GM18511 (cell line): ENCODE data around the gene MAN1A2.

Experiments
- ATAC-seq: cut with Tn5 transposase; IDR thresholded peaks from one replicate; pipeline ENCODE4 v1.9.1; 2021; ENCODE audit warnings: mild to moderate bottlenecking, moderate library complexity; ENCODE audit not compliant: unreplicated experiment

The MAN1A2 gene

DNA sequence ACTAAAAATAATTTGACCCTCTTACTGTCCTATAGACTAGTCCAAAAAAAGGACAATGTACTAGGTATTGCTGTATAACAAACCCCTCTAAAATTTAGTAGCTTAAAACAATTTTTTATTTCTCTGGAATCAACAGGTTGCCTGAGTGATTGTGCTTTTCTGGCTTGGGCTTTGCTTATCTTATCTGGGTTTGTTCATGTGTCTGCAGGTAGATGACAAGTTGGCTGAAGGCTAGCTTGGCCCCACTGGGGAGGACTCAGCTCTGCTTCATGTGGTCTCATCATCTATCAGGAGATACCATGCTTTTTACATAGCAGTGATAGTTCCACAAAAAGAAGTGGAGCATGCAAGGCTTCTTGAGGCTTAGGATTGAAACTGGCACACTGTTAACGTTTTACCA lies 114.2 kb downstream of the MAN1A2 start:
- no peak for ATAC-seq

- no peak for ATAC-seq
Observed at GRCh38 chr1:117493906-117494305, 126.7 kb downstream of the MAN1A2 start.

GRCh38 chr1:117495068-117495467 lies 127.8 kb downstream of the MAN1A2 start:
- ATAC-seq, result no peak

GRCh38 chr1:117499071-117499470 lies 131.8 kb downstream of the MAN1A2 start:
- no peak for ATAC-seq

DNA sequence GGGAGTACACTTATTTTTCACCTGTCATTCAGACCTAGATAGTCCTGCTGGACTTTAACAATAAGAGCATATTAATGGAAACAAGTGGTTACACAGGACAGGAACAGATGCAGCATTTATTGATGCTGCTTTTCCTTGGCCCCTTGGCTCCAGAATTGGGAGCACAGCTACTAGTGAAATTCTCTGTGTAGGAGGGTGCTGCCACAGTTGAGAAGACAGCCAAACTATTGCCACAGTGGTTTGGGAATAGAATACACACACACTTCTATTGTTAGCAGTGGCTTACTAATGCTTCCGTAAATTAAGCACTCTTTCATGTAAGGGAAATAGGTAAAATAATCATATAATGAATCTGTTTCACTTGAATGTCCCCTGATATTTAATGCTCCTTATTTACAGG lies 133.3 kb downstream of the MAN1A2 start:
- ATAC-seq, result no peak

DNA sequence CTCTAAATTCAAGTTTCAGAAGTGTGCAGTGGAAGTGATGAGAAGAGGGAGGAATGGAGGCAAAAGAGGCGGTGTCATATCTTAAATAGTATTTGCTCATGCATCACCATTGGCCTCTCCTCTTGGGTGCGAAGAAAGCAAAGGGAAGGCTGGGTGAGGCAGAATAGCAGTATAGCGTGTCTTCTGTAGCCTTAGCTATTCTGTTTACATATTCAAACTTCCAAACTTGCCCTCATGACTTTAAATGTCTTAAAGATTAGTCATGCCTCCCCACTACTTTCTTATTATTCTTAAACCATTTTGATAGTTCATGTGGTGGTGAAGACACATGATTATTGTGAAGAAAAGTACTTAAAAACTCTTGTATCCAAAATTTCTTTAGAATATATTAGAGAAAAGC lies 134.0 kb downstream of the MAN1A2 start:
- ATAC-seq, result no peak

- ATAC-seq, result no peak
Observed at GRCh38 chr1:117511273-117511672, 144.0 kb downstream of the MAN1A2 start.

- ATAC-seq, result no peak
Observed at GRCh38 chr1:117512728-117513321, 145.6 kb downstream of the MAN1A2 start.

DNA sequence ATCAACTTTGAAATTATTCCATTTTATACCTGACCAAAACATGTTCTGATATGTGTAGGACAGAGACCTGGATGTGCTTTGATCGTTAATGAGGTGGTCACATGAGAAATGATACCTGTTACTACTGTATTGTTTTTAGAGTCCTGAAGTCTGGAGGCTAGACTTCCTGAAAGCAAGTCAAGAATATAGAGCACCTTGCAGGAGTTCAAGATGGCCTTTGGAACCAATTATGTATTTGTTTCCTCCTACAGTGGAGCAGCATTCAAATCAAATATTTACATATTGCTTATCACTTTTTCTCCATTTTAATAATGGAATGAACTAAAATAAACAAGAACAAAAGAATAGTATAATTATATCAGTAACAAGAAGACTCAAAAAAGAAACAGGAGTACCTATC lies 155.9 kb downstream of the MAN1A2 start:
- no peak for ATAC-seq

DNA sequence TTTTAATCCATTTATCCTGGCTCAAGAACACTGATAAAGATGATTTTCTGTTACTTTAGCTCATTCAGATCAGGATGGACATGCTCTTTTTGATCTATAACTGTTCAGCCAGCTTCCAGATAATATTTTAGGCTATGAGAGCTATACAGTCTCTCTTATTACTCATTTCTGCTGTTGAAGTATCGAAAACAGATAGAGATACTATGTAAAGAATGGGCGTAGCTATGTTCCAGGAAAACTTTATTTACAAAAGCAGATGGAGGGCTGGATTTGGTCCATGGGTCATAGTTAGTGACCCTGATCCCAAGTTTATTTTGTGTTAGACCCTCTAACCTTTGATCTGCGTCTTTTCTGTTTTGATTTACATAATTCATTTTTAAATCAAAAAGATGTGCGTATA lies 159.8 kb downstream of the MAN1A2 start:
- ATAC-seq, result no peak

- no peak for ATAC-seq
Observed at GRCh38 chr1:117527566-117528102, 160.4 kb downstream of the MAN1A2 start.

DNA sequence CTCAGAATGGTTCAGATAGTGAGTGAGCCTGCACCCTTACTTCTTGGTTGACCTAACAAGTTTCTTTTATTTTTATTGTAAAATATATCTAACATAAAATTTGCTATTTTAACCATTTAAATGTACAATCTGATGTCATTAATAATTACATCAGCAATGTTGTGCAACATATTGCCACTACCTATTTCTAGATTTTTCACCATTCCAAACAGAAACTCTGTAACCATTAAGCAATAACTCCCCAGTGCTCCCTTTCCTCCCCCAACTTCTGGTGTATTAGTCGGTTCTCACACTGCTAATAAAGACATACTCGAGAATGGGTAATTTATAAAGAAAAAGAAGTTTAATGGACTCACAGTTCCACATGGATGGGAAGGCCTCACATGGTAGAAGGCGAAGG lies 162.4 kb downstream of the MAN1A2 start:
- ATAC-seq, result no peak

- ATAC-seq, result no peak
Observed at GRCh38 chr1:117531222-117531621, 164.0 kb downstream of the MAN1A2 start.

GRCh38 chr1:117534995-117535467 lies 167.8 kb downstream of the MAN1A2 start:
- ATAC-seq, result peak; percentile 86

- ATAC-seq, result no peak
Observed at GRCh38 chr1:117535821-117536220, 168.6 kb downstream of the MAN1A2 start.

DNA sequence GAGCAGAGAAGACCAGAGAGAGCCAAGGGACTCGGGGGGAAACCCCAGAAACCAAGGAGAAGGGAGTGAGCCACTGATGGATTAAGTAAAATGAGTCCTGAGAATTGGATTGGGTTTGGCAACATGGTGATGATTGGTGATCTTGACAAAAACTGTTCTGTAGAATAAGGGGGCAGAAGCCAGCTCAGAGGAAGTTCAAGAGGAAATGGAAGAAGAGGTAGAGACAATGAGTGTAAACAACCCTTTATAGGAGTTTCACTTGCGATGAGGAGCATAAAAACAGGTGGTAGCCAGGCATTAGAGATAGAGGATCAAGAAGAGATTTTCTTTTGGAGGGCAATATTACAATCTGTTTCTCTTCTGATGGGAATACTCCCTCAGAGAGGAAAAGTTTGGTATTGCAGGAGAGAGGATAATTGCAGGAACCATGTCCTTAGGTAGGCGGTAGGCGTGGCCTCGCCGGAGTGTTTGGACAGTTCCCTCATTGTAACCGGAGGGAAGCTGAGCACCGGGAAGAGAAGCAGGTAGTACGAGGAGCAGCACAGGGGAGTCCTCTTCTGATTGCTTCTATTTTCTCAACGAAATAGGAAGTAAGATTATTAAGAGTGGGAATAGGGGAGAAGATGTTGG lies 170.2 kb downstream of the MAN1A2 start:
- no peak for ATAC-seq

DNA sequence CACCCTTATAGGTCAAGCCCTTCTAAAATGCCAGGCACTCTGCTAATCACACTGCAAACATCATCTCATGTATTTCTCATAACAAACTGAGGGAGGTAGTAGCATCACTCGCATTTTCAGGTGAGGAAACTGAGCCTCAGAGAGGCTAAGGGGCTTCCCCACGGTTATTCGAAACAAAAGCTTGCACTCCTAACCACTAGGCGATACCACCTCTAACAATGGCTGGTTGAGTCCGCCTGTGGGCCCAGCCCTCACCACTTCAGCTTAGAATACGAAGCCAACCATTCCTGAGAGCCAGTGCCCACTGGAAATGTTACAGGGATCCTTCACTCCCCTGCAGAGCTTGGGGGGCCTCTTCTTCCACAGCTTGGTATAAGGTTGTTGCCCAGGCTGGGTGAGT lies 173.3 kb downstream of the MAN1A2 start:
- ATAC-seq, result no peak

DNA sequence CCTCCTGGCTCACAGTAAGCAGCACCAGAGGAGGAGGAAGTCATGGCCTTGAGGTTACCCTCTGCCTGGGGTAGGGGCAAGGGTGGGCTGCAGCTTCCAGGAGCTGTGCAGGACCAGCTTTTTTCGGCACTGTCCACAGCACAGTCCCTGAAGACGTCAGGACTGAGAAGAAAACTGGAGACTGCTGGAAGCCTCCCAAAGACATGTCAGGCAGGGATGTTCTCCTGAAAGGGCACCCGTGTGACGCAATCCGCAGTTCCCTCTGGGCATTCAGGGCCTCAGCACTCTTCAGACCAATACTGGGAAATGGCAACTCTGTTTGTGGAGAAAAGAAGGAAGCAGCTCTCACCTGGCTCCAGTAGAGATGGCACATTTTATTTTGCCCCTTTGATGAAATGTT lies 173.8 kb downstream of the MAN1A2 start:
- no peak for ATAC-seq

GRCh38 chr1:117541585-117541984 lies 174.3 kb downstream of the MAN1A2 start:
- no peak for ATAC-seq

DNA sequence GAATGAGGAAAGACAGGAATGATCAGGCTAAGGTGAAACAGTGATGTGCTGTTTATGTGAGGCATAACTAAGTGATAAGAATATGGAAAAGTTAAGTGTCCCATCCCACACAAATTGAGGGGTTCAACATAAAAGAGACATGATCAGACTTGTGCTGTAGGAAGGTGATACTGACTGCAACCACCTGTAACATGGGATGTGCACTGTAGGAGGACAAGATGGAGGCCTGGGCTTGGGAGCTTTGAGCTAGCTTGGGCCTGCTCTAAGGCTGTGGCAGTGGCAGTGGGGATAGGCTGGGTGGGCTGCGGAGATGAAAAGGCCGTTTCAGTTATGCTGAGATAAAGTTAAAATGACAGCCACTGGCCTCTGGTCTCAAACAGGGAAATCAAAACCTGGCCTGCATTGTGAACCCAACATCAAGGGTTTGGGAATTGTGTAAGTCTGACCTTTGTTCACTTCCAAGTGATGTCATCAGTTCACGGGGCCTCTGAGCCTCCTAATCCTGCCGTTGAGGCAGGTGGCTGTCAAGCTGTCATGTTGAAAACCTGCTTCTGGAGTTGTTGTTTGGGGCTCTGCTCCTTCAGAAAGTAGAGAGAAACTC lies 177.4 kb downstream of the MAN1A2 start:
- no peak for ATAC-seq

- no peak for ATAC-seq
Observed at GRCh38 chr1:117546467-117546866, 179.2 kb downstream of the MAN1A2 start.

DNA sequence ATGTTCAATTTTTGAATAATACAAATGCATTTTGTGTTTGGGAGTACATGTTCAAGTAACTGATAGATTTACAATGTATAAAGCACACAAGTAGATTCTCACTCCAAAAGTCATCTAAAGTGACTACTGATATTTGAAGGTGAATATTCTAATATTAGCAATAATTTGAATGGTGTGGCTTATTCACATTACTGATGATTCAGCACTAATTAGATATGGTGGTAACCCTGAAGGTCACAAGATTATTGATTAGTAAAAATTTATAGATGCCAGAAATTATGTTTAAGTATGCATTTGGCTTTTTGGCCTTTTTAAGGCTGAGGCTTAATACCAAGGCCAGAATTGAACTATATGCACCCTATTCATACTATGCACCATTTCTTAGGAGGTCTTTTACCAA lies 186.2 kb downstream of the MAN1A2 start:
- ATAC-seq, result no peak
